ENCODE measurements around the gene NF1.

- TF ChIP-seq RFX5 (IDR thresholded peaks at IDR 0.05; ENCODE audit: low read length) (no peak), RCOR1 (IDR thresholded peaks at IDR 0.05; ENCODE audit: low read length) (no peak), CTCF (IDR thresholded peaks at IDR 0.05) (no peak), ELF1 (IDR thresholded peaks at IDR 0.05) (no peak), FOXJ3 (CRISPR knock-in tag; IDR thresholded peaks at IDR 0.05) (no peak), EP300 (IDR thresholded peaks at IDR 0.05; ENCODE audit: borderline replicate concordance in 1 of 2, low read depth in 1 of 2, low read length in 1 of 2) (no peak), FOXM1 (IDR thresholded peaks at IDR 0.05; ENCODE audit: low read depth) (no peak), SMC3 (IDR thresholded peaks at IDR 0.05; ENCODE audit: low read depth, low read length) (no peak), GABPA (IDR thresholded peaks at IDR 0.05; ENCODE audit: low read depth) (no peak), REST (IDR thresholded peaks at IDR 0.05; ENCODE audit: low read depth, low read length) (no peak), MEF2A (IDR thresholded peaks at IDR 0.05; ENCODE audit: borderline replicate concordance, low read depth) (no peak), YY1 (IDR thresholded peaks at IDR 0.05; ENCODE audit: low read depth) (no peak), PBX3 (IDR thresholded peaks at IDR 0.05) (no peak)
- TF ChIP-seq, protein P1, sequence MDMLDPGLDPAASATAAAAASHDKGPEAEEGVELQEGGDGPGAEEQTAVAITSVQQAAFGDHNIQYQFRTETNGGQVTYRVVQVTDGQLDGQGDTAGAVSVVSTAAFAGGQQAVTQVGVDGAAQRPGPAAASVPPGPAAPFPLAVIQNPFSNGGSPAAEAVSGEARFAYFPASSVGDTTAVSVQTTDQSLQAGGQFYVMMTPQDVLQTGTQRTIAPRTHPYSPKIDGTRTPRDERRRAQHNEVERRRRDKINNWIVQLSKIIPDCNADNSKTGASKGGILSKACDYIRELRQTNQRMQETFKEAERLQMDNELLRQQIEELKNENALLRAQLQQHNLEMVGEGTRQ (IDR thresholded peaks at IDR 0.05; ENCODE audit: borderline replicate concordance, low read depth, low read length) = no peak
Observed at GRCh38 chr17:31273516-31273915, 178.7 kb downstream of the NF1 start.
